Coronary artery (tissue), 2 donors: ENCODE results near the gene RBM18.

ENCODE experiments used
- DNase-seq: peaks from one replicate; pipeline ENCODE4 v3.0.0-alpha.2; 2017; ENCODE audit warnings: low spot score
- H3K27ac ChIP-seq, 2 donors: fragments of 200-600 bp; sonication (generic); one replicate each; pipeline ENCODE4 v1.5.1; 2016 to 2019
- H3K4me3 ChIP-seq: fragments of 200-600 bp; sonication (generic); 2 replicates; pipeline ENCODE4 v1.5.1; 2016; ENCODE audit warnings: mild to moderate bottlenecking, moderate library complexity
- CTCF ChIP-seq: fragments of 200-600 bp; sonication (generic); IDR thresholded peaks from one replicate; pipeline ENCODE4 v1.5.1; 2019; ENCODE audit warnings: antibody characterized with exemption

Gene RBM18

GRCh38 chr9:122264360-122265148, at the start of gene RBM18, which contains the start of gene MRRF:
RBM18 (minus strand) TSS chr9:122264840; CDS start chr9:122261492, 3,348 bp downstream.
MRRF (plus strand) TSS chr9:122264882; CDS start chr9:122270892, 6,010 bp downstream.
- peak; percentile 93 for DNase-seq
- peak within 1 kb of the TSS; percentile 88 for H3K4me3 ChIP-seq
- H3K27ac ChIP-seq: peak within 1 kb of the TSS; percentile 82 to 96
- TF ChIP-seq CTCF: no peak

GRCh38 chr9:122314165-122314564, 49.5 kb upstream of the RBM18 start:
- no peak for DNase-seq
- no peak overlapping the region for H3K27ac ChIP-seq
- no peak overlapping the region for H3K4me3 ChIP-seq
- no peak for TF ChIP-seq CTCF

GRCh38 chr9:122309861-122310260, 45.2 kb upstream of the RBM18 start:
- Histone ChIP-seq H3K27ac (no peak overlapping the region), H3K4me3 (no peak overlapping the region)
- no peak for TF ChIP-seq CTCF
- DNase-seq: no peak

- no peak for TF ChIP-seq CTCF
- H3K4me3 ChIP-seq: no peak overlapping the region
- H3K27ac ChIP-seq: no peak overlapping the region
- DNase-seq: no peak
Measured at GRCh38 chr9:122307925-122308324, 43.3 kb upstream of the RBM18 start.

- Histone ChIP-seq H3K4me3 (no peak overlapping the region), H3K27ac (peak overlapping the region in 1 of 2 donors; percentile 17)
- no peak for DNase-seq
- TF ChIP-seq CTCF: no peak
Measured at GRCh38 chr9:122307061-122307460, 42.4 kb upstream of the RBM18 start.

- no peak for DNase-seq
- Histone ChIP-seq H3K4me3 (no peak overlapping the region), H3K27ac (no peak overlapping the region)
- TF ChIP-seq CTCF: no peak
Measured at GRCh38 chr9:122302237-122303093, 37.8 kb upstream of the RBM18 start.
